Measurements from ENCODE around the gene TNRC6B. TPM values are rescaled to one million over a fixed set of nuclear protein-coding genes. Genes with fewer than 3 reads are reported as not detected.

Gene TNRC6B
- total RNA-seq, 1 experiment from 2014 or later, result 52.2 TPM

GRCh38 chr22:40203572-40203971, 25.8 kb downstream of the TNRC6B start:
- H3K4me3 ChIP-seq (ENCODE audit: low read depth, low read length, poor library complexity, severe bottlenecking), result no peak overlapping the region
- H3K36me3 ChIP-seq (ENCODE audit: insufficient read depth, low read length, poor library complexity, severe bottlenecking), result no peaks in the 10 kb centered on the region
- H3K4me1 ChIP-seq (ENCODE audit: insufficient read depth, low read length, poor library complexity, severe bottlenecking), result peaks cover 10% of the 10 kb centered on the region
- POLR2A ChIA-PET (ENCODE audit: low non-redundant PET), result no interaction called here
- intact Hi-C loops (cut with micrococcal nuclease; ENCODE audit: unreplicated experiment), result no loop called here
- DNase-seq (ENCODE audit: low spot score), result no peak
- no peaks in the 10 kb centered on the region for H3K27me3 ChIP-seq (replicated peaks; ENCODE audit: insufficient read depth, low read depth, low read length, poor library complexity)
- no peak for TF ChIP-seq CTCF (conservative IDR thresholded peaks at IDR 0.05; ENCODE audit: low read depth, low read length)
- no peak for TF ChIP-seq EZH2 (IDR thresholded peaks at IDR 0.05; ENCODE audit: borderline replicate concordance, low read depth, low read length, poor library complexity, severe bottlenecking)
- CTCF ChIA-PET, result no interaction called here
- H3K9me3 ChIP-seq (ENCODE audit: low read depth, low read length, poor library complexity, severe bottlenecking), result no peaks in the 10 kb centered on the region
- H3K27ac ChIP-seq (ENCODE audit: low read depth, low read length, poor library complexity, severe bottlenecking), result no peak overlapping the region
- BruUV-seq (replicated peaks), result no TSS peak

- POLR2A ChIA-PET (ENCODE audit: low non-redundant PET), result no interaction called here
- peaks cover 14% of the 10 kb centered on the region for H3K4me1 ChIP-seq (ENCODE audit: insufficient read depth, low read length, poor library complexity, severe bottlenecking)
- intact Hi-C loops (cut with micrococcal nuclease; ENCODE audit: unreplicated experiment), result no loop called here
These were observed 26.8 kb downstream of the TNRC6B start for GRCh38 chr22:40204321-40205116.

GRCh38 chr22:40206561-40206960, 28.8 kb downstream of the TNRC6B start:
- BruUV-seq (replicated peaks), result no TSS peak
- intact Hi-C loops (cut with micrococcal nuclease; ENCODE audit: unreplicated experiment), result no loop called here
- Histone ChIP-seq H3K27me3 (replicated peaks; ENCODE audit: insufficient read depth, low read depth, low read length, poor library complexity) (no peaks in the 10 kb centered on the region), H3K27ac (ENCODE audit: low read depth, low read length, poor library complexity, severe bottlenecking) (no peak overlapping the region), H3K9me3 (ENCODE audit: low read depth, low read length, poor library complexity, severe bottlenecking) (no peaks in the 10 kb centered on the region), H3K4me1 (ENCODE audit: insufficient read depth, low read length, poor library complexity, severe bottlenecking) (peaks cover 17% of the 10 kb centered on the region), H3K4me3 (ENCODE audit: low read depth, low read length, poor library complexity, severe bottlenecking) (no peak overlapping the region), H3K36me3 (ENCODE audit: insufficient read depth, low read length, poor library complexity, severe bottlenecking) (no peaks in the 10 kb centered on the region)
- ChIA-PET CTCF (no interaction called here), POLR2A (ENCODE audit: low non-redundant PET) (no interaction called here)
- no peak for TF ChIP-seq CTCF (conservative IDR thresholded peaks at IDR 0.05; ENCODE audit: low read depth, low read length)
- no peak for TF ChIP-seq EZH2 (IDR thresholded peaks at IDR 0.05; ENCODE audit: borderline replicate concordance, low read depth, low read length, poor library complexity, severe bottlenecking)
- DNase-seq (ENCODE audit: low spot score), result no peak

More at GRCh38 chr22:40204321-40205116, 26.8 kb downstream of the TNRC6B start:
- Histone ChIP-seq H3K9me3 (ENCODE audit: low read depth, low read length, poor library complexity, severe bottlenecking) (no peaks in the 10 kb centered on the region), H3K4me3 (ENCODE audit: low read depth, low read length, poor library complexity, severe bottlenecking) (no peak overlapping the region), H3K27ac (ENCODE audit: low read depth, low read length, poor library complexity, severe bottlenecking) (no peak overlapping the region), H3K27me3 (replicated peaks; ENCODE audit: insufficient read depth, low read depth, low read length, poor library complexity) (no peaks in the 10 kb centered on the region), H3K36me3 (ENCODE audit: insufficient read depth, low read length, poor library complexity, severe bottlenecking) (no peaks in the 10 kb centered on the region)
- TF ChIP-seq EZH2 (IDR thresholded peaks at IDR 0.05; ENCODE audit: borderline replicate concordance, low read depth, low read length, poor library complexity, severe bottlenecking), result no peak
- TF ChIP-seq CTCF (conservative IDR thresholded peaks at IDR 0.05; ENCODE audit: low read depth, low read length), result no peak
- BruUV-seq (replicated peaks), result no TSS peak
- DNase-seq (ENCODE audit: low spot score), result no peak
- CTCF ChIA-PET, result no interaction called here
